GM18861 (cell line): Measurements from ENCODE around the gene IGF2BP3.

Experiments used
- ATAC-seq: cut with Tn5 transposase; IDR thresholded peaks from one replicate; pipeline ENCODE4 v1.9.1; 2021; ENCODE audit not compliant: unreplicated experiment

IGF2BP3 gene

GRCh38 chr7:23298885-23299769, 171.2 kb downstream of the IGF2BP3 start, which contains the start of gene MALSU1:
TSS of gene MALSU1 (plus strand) at chr7:23299339. CDS start at chr7:23299353, 14 bp downstream.
- peak; percentile 95 for ATAC-seq

GRCh38 chr7:23298141-23298881, 172.0 kb downstream of the IGF2BP3 start:
- no peak for ATAC-seq

- no peak for ATAC-seq
These were observed 174.9 kb downstream of the IGF2BP3 start for GRCh38 chr7:23295401-23295697.

GRCh38 chr7:23294549-23295400, 175.5 kb downstream of the IGF2BP3 start:
- ATAC-seq: no peak

GRCh38 chr7:23293500-23294073, 176.7 kb downstream of the IGF2BP3 start:
- no peak for ATAC-seq

GRCh38 chr7:23292623-23293022, 177.7 kb downstream of the IGF2BP3 start:
- ATAC-seq: no peak

GRCh38 chr7:23291957-23292560, 178.2 kb downstream of the IGF2BP3 start:
- ATAC-seq: no peak

- no peak for ATAC-seq
These were observed 179.3 kb downstream of the IGF2BP3 start for GRCh38 chr7:23290993-23291392.

GRCh38 chr7:23287612-23288011, 182.7 kb downstream of the IGF2BP3 start:
- no peak for ATAC-seq

- no peak for ATAC-seq
These were observed 184.3 kb downstream of the IGF2BP3 start for GRCh38 chr7:23285657-23286646.

GRCh38 chr7:23284871-23285270, 185.4 kb downstream of the IGF2BP3 start:
- ATAC-seq: no peak

- no peak for ATAC-seq
These were observed 187.2 kb downstream of the IGF2BP3 start for GRCh38 chr7:23283086-23283485.

- ATAC-seq: no peak
These were observed 190.3 kb downstream of the IGF2BP3 start for GRCh38 chr7:23279819-23280525.

- ATAC-seq: no peak
These were observed 192.8 kb downstream of the IGF2BP3 start for GRCh38 chr7:23277359-23277989.

- ATAC-seq: no peak
These were observed 193.3 kb downstream of the IGF2BP3 start for GRCh38 chr7:23276947-23277346.

- no peak for ATAC-seq
These were observed 193.9 kb downstream of the IGF2BP3 start for GRCh38 chr7:23276376-23276775.

- ATAC-seq: no peak
These were observed 194.4 kb downstream of the IGF2BP3 start for GRCh38 chr7:23275912-23276311.

GRCh38 chr7:23273141-23273599, 197.1 kb downstream of the IGF2BP3 start:
- ATAC-seq: peak; percentile 87
